T1000 (cell line): Measurements from ENCODE around the gene TOMM6.

Source experiments
- DNase-seq: peaks from one replicate; lab custom pipeline; 2025; ENCODE audit warnings: mixed read lengths; lab: John Stamatoyannopoulos, UW

The TOMM6 gene

GRCh38 chr6:41787219-41787917, at the start of gene TOMM6:
Gene TOMM6, plus strand, starts transcription at chr6:41787694. Its CDS starts 4 bp downstream, at chr6:41787698.
- DNase-seq, result peak; percentile 88

DNA sequence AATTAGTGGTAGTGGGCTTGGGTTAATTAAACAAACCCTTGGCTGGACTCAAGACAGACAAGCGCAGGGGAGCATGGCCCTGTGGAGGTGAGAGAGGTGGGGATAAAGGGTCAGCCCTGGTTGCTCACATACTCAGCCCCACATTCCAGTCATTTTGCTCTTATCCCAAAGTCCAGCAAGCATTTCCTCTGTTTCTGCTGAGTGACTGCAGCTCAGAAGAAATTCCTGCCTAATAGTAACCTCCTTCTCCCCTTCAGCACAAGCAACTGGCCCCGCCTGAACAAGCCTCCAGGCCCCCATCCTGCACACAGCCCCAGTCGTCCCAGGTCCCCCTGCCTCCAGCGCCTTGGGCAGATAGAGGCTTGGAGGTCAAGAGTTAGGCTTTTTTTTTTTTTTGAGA, 48.5 kb upstream of the TOMM6 start:
- no peak for DNase-seq

- no peak for DNase-seq
These were observed 46.9 kb upstream of the TOMM6 start for GRCh38 chr6:41740366-41741162.

GRCh38 chr6:41741625-41742490, 45.6 kb upstream of the TOMM6 start:
- no peak for DNase-seq

DNA sequence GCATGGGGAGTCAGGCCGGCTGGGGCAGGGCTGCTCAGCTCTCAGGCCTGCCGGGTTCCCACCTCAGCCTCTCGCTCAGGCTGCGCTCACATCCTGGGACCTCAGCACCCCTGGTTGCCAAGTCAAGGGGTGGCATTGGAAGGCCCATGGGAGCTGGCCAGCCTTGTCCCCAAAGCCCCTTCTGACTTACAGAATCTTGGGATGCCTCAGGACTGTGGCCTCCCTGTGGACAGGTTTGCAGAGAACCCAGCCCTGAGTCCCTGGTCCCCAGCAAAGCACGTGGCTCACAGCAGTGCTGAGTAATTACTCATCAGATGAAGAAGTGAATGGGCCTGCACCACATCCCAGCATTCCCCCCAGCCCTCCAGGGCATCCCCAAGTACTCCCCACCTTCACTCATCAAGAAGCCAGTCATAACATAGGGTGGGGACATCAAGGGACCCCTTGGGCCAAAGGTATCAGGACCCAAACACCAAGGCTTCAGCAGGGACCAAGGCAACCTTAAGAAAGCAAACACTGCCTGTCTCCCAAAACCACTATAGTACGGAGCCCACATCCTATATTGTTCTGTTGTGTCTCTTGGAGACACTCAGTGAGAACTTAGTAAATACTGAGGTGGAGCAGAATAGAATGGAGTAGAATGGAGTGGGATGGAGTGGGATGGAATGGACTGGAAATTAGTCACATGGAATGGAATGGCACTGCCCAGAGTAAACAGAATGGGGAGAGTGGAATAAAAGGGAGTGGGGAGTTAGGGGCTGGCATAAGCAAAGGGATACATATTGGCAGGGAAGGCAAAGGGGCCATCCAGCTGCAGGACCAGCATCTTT, 43.9 kb upstream of the TOMM6 start:
- no peak for DNase-seq

GRCh38 chr6:41744236-41744787, 43.2 kb upstream of the TOMM6 start:
- DNase-seq, result no peak

GRCh38 chr6:41746107-41746506, 41.4 kb upstream of the TOMM6 start:
- DNase-seq, result no peak

DNA sequence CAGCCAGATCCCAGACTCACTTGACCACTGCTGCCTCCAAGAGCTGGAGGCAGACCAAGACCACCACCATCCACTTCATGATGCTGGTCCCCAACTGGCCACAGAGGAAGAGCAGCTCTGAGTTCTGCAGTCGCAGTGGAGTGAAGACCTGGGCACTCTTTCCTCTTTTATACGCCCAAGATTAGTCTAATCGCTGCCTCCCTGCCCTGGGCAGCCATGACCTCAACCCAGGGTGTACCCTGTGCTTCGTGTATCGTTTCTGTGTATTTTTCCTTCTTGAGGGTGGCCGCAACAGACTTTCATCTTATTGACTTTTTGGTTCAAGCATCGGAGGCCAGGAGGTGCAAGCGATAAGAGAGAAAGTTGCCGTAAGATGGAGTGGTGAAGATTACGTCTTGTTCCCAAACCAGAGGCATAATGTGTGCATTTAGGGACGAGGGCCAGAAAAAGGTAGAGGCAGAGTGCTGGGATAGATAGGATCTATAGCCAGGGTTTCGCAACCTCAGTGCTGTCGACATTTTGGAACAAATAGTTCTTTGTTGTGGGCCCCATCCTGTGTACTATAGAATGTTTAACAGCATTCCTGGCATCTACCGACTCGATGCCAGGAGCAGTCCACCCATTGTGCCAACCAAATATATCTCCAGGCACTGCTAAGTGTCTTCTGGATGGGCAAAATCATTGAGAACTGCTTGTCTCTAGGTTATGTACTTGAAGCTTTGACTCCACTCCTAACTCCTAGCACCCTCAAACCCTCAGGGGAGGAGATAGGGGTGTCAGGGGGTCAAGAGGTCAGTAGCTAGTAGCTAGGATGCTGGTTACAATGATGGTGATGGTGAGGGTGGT, 40.0 kb upstream of the TOMM6 start, which contains the start of gene PGC:
TSS of gene PGC (minus strand) at position 142 of the 846 bp plus-strand sequence. CDS start at position 79, 63 bp downstream.
- DNase-seq, result no peak

DNA sequence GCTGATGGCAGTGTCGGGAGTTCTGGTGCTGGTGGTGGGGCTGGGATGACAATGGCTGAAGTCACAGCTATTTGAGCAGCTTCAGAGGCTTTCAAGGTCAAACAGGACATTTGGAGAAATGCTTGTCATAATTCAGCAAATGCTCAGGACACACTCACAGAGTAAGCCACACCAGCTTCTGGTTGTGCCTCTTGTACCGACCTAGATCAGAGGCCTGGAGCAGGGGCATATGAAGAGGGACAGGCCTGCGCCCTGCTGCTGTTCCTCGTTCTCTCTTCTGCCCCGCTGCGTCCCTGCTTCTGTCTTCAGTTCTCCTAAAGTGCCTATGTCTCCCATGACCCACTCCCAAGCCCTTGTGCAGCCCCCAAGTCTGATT, 39.4 kb upstream of the TOMM6 start:
- DNase-seq, result no peak

- no peak for DNase-seq
These were observed 39.0 kb upstream of the TOMM6 start for GRCh38 chr6:41748542-41748941.

DNA sequence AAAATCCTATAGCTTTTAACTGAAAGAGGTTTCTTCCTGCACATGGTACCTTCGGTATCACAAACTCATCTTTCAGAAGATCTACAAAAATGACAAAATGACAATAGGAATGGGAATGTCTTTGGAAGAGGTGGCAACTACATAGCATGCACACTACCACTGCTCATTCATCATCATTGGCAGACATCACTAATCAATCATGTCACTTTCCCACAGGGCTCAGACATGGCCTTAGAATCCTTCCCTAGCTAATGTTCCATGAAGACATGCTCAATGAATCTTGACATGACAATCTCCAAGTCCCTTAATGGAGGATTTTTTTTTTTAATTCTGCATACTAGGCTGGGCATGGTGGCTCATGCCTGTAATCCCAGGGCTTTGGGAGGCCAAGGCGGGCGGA, 37.1 kb upstream of the TOMM6 start:
- DNase-seq, result no peak

- DNase-seq, result no peak
These were observed 31.6 kb upstream of the TOMM6 start for GRCh38 chr6:41755895-41756294.

- no peak for DNase-seq
These were observed 31.1 kb upstream of the TOMM6 start for GRCh38 chr6:41756354-41756753.

DNA sequence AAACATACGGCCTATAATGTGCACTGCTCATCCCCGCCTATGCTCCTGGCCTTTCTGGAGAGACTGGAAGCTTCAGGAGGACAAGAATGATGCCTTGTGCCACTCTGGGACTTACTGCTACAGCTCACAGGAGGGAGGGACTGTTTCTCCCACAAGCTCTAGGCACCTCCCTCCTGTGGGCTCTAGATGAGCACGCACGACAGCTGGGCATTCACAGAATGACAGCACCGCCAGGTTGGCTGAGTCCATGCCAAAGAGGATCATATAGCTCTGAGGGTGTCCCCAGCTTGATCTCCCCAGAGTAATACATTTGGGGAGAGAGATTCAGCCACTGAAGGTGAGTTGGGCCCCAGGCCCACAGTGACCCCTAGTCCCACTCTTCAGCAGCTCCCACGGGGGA, 30.2 kb upstream of the TOMM6 start:
- no peak for DNase-seq

DNA sequence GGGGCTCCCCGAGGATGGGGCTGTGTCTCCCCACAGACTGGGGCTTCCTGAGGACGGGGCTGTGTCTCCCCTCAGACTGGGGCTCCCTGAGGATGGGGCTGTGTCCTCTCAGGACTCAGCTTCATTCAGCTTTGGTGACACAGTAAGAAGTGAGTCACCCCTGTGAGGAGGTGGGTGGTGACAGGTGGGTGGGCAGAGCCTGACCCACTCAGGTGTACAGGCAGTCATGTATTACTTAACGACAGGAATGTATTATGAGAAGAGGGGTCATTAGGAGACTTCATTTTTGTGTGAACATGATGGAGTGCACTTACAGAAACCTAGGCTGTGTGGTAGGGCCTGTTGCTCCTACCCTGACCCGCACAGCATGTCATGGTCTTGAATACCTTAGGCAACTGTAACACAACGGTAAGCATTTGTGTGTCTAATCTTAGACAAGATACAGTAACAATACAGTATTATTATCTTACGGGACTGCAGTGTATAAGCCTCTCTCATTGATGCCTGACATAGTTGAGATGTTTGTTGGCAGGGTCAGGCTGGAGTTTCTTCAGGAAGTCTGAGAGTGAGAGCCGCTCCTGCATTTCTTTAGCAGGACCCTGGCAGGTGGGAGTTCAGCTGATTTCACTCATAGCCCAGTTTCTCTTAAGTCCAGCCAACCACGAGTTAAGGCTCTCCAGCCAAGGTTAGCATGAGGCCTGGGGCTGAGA, 29.4 kb upstream of the TOMM6 start:
- no peak for DNase-seq

GRCh38 chr6:41758641-41759035, 28.9 kb upstream of the TOMM6 start:
- DNase-seq, result no peak

GRCh38 chr6:41759106-41759904, 28.2 kb upstream of the TOMM6 start:
- DNase-seq, result no peak

DNA sequence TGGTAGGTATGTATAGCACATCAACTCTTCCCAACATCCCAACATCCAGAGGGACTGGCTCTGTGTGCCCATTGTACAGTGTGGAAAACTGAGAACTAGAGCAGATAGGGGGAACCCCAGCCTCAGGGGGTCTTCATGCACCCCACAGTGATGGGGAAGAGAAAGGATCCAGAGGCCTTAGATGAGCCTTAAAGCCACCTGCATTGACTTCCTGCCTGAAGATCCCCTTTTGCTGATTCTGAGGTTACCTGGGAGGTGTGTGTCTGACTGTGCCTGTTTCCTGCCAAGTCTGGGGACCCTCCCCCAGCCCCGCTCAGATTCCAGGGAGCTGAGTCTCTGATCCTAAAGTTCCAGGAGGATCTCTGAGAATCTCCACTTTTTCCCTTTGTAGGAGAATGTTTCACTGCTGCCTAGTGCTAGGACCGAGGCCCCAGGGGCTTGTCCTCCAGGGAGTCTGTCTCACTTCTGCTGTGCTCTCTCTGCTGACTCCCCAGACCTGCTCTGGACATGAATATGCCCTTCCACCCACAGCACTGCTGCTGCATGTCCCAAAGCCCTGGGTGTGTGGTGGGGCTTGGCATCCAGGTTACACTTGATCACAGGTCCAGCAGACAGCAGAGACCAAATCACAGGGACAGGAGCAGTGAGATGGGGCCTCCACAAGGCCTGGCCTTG, 27.5 kb upstream of the TOMM6 start:
- DNase-seq, result no peak
